OCI-LY1 (cell line): Measurements from ENCODE around the gene ZBTB7C.

Experiments used
- EZH2 ChIP-seq: fragments of 200-600 bp; sonication (generic), shearing (Covaris generic); IDR thresholded peaks from 2 replicates; pipeline ENCODE4 v1.8.0; 2017; ENCODE audit warnings: borderline replicate concordance, mixed run types, mild to moderate bottlenecking, antibody characterized with exemption, low read length, moderate library complexity, mixed read lengths
- TF ChIP-seq, protein P1 (sequence below): fragments of 200-600 bp; sonication (generic), shearing (Covaris generic); IDR thresholded peaks from 2 replicates; pipeline ENCODE4 v1.5.1; 2017; ENCODE audit warnings: mild to moderate bottlenecking, antibody characterized with exemption, low read length, moderate library complexity, mixed read lengths

- TF ChIP-seq, protein P1, sequence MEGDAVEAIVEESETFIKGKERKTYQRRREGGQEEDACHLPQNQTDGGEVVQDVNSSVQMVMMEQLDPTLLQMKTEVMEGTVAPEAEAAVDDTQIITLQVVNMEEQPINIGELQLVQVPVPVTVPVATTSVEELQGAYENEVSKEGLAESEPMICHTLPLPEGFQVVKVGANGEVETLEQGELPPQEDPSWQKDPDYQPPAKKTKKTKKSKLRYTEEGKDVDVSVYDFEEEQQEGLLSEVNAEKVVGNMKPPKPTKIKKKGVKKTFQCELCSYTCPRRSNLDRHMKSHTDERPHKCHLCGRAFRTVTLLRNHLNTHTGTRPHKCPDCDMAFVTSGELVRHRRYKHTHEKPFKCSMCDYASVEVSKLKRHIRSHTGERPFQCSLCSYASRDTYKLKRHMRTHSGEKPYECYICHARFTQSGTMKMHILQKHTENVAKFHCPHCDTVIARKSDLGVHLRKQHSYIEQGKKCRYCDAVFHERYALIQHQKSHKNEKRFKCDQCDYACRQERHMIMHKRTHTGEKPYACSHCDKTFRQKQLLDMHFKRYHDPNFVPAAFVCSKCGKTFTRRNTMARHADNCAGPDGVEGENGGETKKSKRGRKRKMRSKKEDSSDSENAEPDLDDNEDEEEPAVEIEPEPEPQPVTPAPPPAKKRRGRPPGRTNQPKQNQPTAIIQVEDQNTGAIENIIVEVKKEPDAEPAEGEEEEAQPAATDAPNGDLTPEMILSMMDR, result no peak
- no peak for TF ChIP-seq EZH2
Measured at GRCh38 chr18:48219037-48219809, 190.0 kb downstream of the ZBTB7C start.
